K562 (cell line): ENCODE data around the gene DNAJC12. TPM values are rescaled to one million over a fixed set of nuclear protein-coding genes. Genes with fewer than 3 reads are reported as not detected.
A peak's percentile ranks its signal among the peaks of the same experiment; 100 is the strongest.

ENCODE experiments used
- BACH1 ChIP-seq: fragments of 200-800 bp; sonication (Bioruptor generic); IDR thresholded peaks from 2 replicates; pipeline ENCODE4 v1.6.1; 2016; ENCODE audit warnings: missing genetic modification characterization, missing compliant biosample characterization
- BRF1 ChIP-seq: IDR thresholded peaks from 3 replicates; pipeline ENCODE4 v1.6.1; 2011; ENCODE audit warnings: borderline replicate concordance, mild to moderate bottlenecking; ENCODE audit not compliant: insufficient read length; ENCODE audit errors: extremely low read depth
- CTBP1 ChIP-seq: fragments of 450-650 bp; IDR thresholded peaks from 2 replicates; pipeline ENCODE4 v1.6.1; 2016; ENCODE audit warnings: borderline replicate concordance
- E2F3 ChIP-seq: fragments of 250-450 bp; sonication (Bioruptor Pico); IDR thresholded peaks from 2 replicates; pipeline ENCODE4 v1.4.0; 2020; ENCODE audit warnings: mild to moderate bottlenecking
- GTF2F1 ChIP-seq: IDR thresholded peaks from 2 replicates; pipeline ENCODE4 v1.6.1; 2011; ENCODE audit warnings: low read depth, low read length, improper control_type of control experiment
- MTA3 ChIP-seq: fragments of 450-650 bp; formaldehyde crosslinking; IDR thresholded peaks from 2 replicates; pipeline ENCODE4 v1.6.1; 2017; ENCODE audit warnings: mild to moderate bottlenecking, borderline replicate concordance
- NCOA4 ChIP-seq: fragments of 450-650 bp; IDR thresholded peaks from 2 replicates; pipeline ENCODE4 v1.6.1; 2018; ENCODE audit warnings: mild to moderate bottlenecking; ENCODE audit not compliant: partially characterized antibody
- NCOR1 ChIP-seq: fragments of 450-650 bp; IDR thresholded peaks from 2 replicates; pipeline ENCODE4 v1.6.1; 2016; ENCODE audit warnings: mild to moderate bottlenecking, moderate library complexity
- NELFE ChIP-seq: IDR thresholded peaks from 2 replicates; pipeline ENCODE4 v1.6.1; 2011; ENCODE audit warnings: mild to moderate bottlenecking; ENCODE audit not compliant: insufficient read depth, insufficient read length
- NFE2 ChIP-seq: IDR thresholded peaks from 2 replicates; pipeline ENCODE4 v1.6.1; 2014; ENCODE audit warnings: antibody characterized with exemption, low read depth
- NFYB ChIP-seq: IDR thresholded peaks from 2 replicates; pipeline ENCODE4 v1.6.1; 2011; ENCODE audit warnings: mild to moderate bottlenecking, moderate library complexity; ENCODE audit not compliant: insufficient read length; ENCODE audit errors: extremely low read depth
- RBM34 ChIP-seq: fragments of 200-400 bp; formaldehyde crosslinking; IDR thresholded peaks from 2 replicates; pipeline ENCODE4 v1.6.1; 2018; ENCODE audit warnings: low read length, borderline replicate concordance; ENCODE audit not compliant: insufficient read depth
- RREB1 ChIP-seq: fragments of 250-450 bp; sonication (Bioruptor Pico); IDR thresholded peaks from 2 replicates; pipeline ENCODE4 v1.4.0; 2020
- SIN3A ChIP-seq, 2 experiments: fragments of 150-350 bp in 1 of 2; IDR thresholded peaks; 2 replicates each; pipeline ENCODE4 v1.6.1; 2011 to 2016; ENCODE audit warnings: borderline replicate concordance in 2 of 2, low read depth in 2 of 2, low read length in 2 of 2, mild to moderate bottlenecking in 2 of 2, moderate library complexity in 2 of 2; ENCODE audit not compliant: control insufficient read depth in 1 of 2
- TBL1XR1 ChIP-seq, 2 experiments: IDR thresholded peaks; 2 replicates each; pipeline ENCODE4 v1.6.1; 2012; ENCODE audit warnings: improper control_type of control experiment in 2 of 2, low read length in 2 of 2, mild to moderate bottlenecking in 1 of 2
- TRIM24 ChIP-seq, 2 experiments: fragments of 450-650 bp; IDR thresholded peaks; 2 replicates each; pipeline ENCODE4 v1.6.1; 2016
- ZC3H4 ChIP-seq: sonication (generic); formaldehyde crosslinking; IDR thresholded peaks from 2 replicates; pipeline ENCODE4 v1.9.0; 2021; ENCODE audit warnings: missing genetic modification reagents, borderline replicate concordance
- ZNF212 ChIP-seq: fragments of 450-650 bp; formaldehyde crosslinking; IDR thresholded peaks from 2 replicates; pipeline ENCODE4 v1.4.0; 2020; ENCODE audit warnings: mild to moderate bottlenecking
- ZNF436 ChIP-seq: fragments of 250-450, 450-650 bp; sonication (Bioruptor Pico); formaldehyde crosslinking; IDR thresholded peaks from 2 replicates; pipeline ENCODE4 v1.7.0; 2020; ENCODE audit warnings: mild to moderate bottlenecking
- ZNF511 ChIP-seq: sonication (generic); formaldehyde crosslinking; IDR thresholded peaks from 2 replicates; pipeline ENCODE4 v1.8.0; 2022; ENCODE audit warnings: mild to moderate bottlenecking, missing genetic modification reagents
- ZNF699 ChIP-seq: fragments of 250-450 bp; sonication (Bioruptor Pico); IDR thresholded peaks from 2 replicates; pipeline ENCODE4 v1.8.0; 2021; ENCODE audit warnings: mild to moderate bottlenecking, moderate library complexity; ENCODE audit not compliant: insufficient replicate concordance
- polyA plus RNA-seq, 8 experiments: library from polyadenylated mRNA; depleted of rRNA in 4 of 8; stranded (reverse) in 5 of 8; unstranded in 3 of 8; fragments of >200 nt; fragmentation: Nextera tagmentation in 2 of 8; fragmentation: Illumina TruSeq in 1 of 8; extraction: Ambion mirVana in 2 of 8; extraction: Trizol in 1 of 8; gene quantifications; 2 replicates each; pipeline versions ENCODE4 v1.2.1 to v1.2.3, GENCODE V29; 2011 to 2014; ENCODE audit warnings: inconsistent platforms in 1 of 8, missing spikeins in 1 of 8
- total RNA-seq, 7 experiments: library from RNA; depleted of rRNA in 6 of 7; stranded (reverse); fragments of >200 nt in 6 of 7; fragmentation: Illumina TruSeq in 2 of 7; extraction: Trizol in 2 of 7; gene quantifications; 2 replicates each; pipeline versions ENCODE4 v1.2.1 to v1.2.3, GENCODE V29; 2011 to 2021; ENCODE audit warnings: low replicate concordance in 1 of 7
- TF ChIP-seq, protein P1 (sequence below): sonication (generic); formaldehyde crosslinking; IDR thresholded peaks from 2 replicates; pipeline ENCODE4 v1.8.1; 2023; ENCODE audit warnings: mild to moderate bottlenecking, missing genetic modification reagents

Gene DNAJC12
- total and polyA plus RNA-seq, 9 of the 15 experiments (the other 6 are each of a cell fraction or from before 2014, with no cell fraction given), result 7.4 to 95.9 (median 68.5) TPM

DNA sequence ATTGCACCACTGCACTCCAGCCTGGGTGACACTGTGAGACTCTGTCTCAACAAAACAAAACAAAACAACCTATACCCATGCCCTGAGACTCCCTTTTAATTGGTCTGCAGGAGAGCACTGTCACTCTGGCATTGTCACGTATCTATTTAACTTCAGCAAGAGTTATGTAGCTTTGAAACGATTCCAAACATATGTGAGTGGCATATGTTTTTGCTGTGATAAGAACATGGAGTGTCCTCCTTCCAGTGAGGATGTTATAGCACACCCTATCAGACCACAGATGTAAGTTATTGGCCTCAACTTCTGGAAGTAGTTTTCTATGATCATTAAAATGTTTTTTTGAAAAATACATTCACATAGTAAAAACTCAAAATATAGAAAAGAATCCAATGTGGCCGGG, 15.5 kb upstream of the DNAJC12 start (continued):
- TF ChIP-seq RREB1 (CRISPR knock-in tag), result no peak
- no peak for TF ChIP-seq RBM34
- TF ChIP-seq ZNF511 (CRISPR knock-in tag), result no peak
- TF ChIP-seq SIN3A (IDR thresholded peaks at IDR 0.05; ENCODE audit: borderline replicate concordance in 2 of 2, control insufficient read depth in 1 of 2, low read depth in 2 of 2, low read length in 2 of 2), result no peak
- TF ChIP-seq BRF1, result no peak
- no peak for TF ChIP-seq ZC3H4 (CRISPR knock-in tag)
- no peak for TF ChIP-seq GTF2F1
- no peak for TF ChIP-seq NELFE
- TF ChIP-seq ZNF436 (CRISPR knock-in tag), result no peak
- TF ChIP-seq MTA3, result no peak
- peak; percentile 15; the same call in 1 of the 2 replicates for TF ChIP-seq NFE2
- TF ChIP-seq ZNF699 (CRISPR knock-in tag), result no peak
- TF ChIP-seq NFYB, result no peak
- peak; percentile 33; the same call in 1 of the 2 replicates for TF ChIP-seq CTBP1
- TF ChIP-seq, protein P1, sequence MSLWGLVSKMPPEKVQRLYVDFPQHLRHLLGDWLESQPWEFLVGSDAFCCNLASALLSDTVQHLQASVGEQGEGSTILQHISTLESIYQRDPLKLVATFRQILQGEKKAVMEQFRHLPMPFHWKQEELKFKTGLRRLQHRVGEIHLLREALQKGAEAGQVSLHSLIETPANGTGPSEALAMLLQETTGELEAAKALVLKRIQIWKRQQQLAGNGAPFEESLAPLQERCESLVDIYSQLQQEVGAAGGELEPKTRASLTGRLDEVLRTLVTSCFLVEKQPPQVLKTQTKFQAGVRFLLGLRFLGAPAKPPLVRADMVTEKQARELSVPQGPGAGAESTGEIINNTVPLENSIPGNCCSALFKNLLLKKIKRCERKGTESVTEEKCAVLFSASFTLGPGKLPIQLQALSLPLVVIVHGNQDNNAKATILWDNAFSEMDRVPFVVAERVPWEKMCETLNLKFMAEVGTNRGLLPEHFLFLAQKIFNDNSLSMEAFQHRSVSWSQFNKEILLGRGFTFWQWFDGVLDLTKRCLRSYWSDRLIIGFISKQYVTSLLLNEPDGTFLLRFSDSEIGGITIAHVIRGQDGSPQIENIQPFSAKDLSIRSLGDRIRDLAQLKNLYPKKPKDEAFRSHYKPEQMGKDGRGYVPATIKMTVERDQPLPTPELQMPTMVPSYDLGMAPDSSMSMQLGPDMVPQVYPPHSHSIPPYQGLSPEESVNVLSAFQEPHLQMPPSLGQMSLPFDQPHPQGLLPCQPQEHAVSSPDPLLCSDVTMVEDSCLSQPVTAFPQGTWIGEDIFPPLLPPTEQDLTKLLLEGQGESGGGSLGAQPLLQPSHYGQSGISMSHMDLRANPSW, result no peak
- TF ChIP-seq TRIM24 (IDR thresholded peaks at IDR 0.05), result peak in 1 of 2 experiments; percentile 67; a peak in 2 of 4 replicates
- TF ChIP-seq NCOA4, result no peak
- TF ChIP-seq E2F3 (CRISPR knock-in tag), result no peak
- TF ChIP-seq TBL1XR1 (IDR thresholded peaks at IDR 0.05; ENCODE audit: low read length in 2 of 2), result no peak
- TF ChIP-seq NCOR1, result peak; percentile 72; the same call in 1 of the 2 replicates
- no peak for TF ChIP-seq BACH1
- TF ChIP-seq ZNF212 (CRISPR knock-in tag), result no peak
